RKO (cell line): ENCODE measurements around the gene PARP4.
A peak's percentile ranks its signal among the peaks of the same experiment; 100 is the strongest.
"Not testable (repeated sequence)": the region's sequence is repeated elsewhere in the genome, so short reads cannot be mapped to it uniquely, and the experiment has no call there.

Experiments used
- DNase-seq: peaks from one replicate; pipeline ENCODE4 v3.0.0-alpha.2; 2016; ENCODE audit warnings: low spot score

The PARP4 gene

DNA sequence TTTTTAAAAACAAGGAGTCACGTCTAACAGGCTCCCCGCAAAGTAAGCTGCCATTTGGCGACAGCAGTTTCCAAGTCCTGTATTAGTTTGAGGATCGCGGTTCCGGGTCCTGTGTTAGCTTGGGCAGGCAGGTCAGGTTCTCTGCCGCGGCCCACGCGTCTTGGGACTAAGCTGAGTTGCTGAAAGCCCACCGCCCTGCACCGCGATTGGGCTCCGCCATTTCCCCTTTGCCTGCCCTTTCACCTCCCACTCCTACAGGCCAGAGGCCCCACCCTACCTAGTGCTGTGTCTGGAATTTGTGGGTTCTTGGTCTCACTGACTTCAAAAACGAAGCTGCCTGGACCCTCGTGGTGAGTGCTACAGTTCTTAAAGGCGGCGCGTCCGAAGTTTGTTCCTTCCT, 6.8 kb downstream of the PARP4 start:
- no peak for DNase-seq

DNA sequence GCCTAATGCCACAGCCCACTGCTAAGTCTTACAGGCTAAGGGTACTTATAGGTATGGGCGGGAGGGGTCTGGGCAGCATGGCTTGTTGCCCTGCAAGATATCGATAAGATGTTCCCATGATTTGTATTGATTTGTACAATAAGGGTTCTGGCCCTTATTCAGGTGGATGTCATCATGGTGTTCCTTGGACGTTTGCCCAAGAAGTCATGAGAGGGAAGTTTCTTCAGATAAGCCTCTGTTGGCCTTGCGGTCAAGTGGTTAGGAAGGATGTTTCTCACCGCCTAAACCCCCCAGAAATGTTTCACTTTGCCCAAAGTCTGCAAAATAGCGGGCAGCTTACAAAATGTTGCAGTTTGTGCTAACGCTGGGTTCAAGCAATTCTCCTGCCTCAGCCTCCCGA, 7.3 kb downstream of the PARP4 start:
- no peak for DNase-seq

DNA sequence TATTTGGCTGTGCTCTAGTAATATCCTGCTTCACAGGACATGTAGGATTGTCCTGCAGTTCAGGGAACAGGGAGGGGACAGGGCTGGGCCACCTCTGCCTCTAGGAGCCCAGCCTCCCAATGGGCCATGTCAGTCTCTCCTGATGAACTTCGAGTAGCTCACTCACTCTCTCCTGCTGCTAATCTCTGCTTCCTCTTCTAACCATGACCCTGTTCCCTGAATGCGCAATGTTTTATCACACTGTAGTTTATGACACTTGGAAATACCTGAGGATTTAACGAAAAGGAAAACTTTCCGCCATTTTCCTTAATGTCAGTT, 9.2 kb downstream of the PARP4 start:
- no peak for DNase-seq

DNA sequence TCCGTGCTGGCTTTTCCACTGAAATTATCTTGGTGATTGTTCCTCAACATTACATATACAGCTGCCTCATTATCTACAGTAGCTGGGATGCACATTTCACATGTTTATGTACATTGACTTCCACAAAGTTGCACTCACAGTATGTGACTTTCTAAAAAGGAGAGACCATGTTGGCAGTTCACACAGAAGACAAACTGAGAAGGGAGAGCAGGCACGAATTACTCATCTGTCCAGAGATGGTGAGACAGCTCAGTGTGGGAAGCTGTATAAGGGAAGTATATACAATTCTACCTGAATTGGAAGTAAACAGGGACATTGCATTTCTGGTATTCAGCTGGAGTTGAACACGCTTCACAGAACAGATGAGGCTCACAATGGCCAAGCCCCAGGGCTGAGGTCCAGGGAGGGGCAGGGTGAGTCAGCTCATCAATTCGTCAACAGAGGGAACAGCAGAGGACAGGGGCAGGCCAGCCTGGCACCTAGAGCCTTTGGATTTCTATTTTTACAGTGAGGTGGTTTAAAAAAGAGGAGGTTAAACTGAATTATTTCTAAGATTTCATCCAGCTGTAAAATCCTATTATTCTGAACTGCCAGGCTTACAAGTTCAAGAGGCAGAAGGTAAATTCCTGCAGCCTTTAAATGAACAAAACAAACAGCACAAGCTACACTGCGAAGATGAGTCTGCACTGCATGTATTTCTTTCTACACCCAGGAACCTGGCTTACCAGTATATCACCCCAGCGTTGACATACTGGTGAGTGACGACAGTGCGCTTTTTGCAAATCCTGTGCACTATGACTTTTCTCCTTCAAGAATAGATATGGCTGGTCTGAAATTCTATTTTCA, 9.8 kb downstream of the PARP4 start:
- peak; percentile 14 for DNase-seq

DNA sequence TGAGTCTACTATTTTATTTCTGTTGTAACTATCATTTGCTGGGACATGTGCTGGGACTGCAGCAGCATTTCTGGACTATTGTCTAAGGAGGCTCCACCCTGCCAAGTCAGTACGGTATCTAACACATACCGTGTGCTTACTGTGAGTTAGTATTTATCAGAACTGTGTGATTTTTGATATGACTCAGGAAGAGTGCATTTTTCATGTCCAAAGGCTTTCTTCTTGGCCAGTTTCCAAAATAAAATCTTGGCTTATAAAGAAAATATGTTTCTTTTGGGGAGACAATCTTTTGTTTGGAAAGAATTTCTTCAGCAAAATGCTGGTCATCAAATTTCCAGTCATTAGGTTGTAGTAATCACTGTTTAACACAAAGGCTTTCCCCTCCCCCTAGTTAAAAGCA, 11.6 kb downstream of the PARP4 start:
- peak; percentile 14 for DNase-seq

DNA sequence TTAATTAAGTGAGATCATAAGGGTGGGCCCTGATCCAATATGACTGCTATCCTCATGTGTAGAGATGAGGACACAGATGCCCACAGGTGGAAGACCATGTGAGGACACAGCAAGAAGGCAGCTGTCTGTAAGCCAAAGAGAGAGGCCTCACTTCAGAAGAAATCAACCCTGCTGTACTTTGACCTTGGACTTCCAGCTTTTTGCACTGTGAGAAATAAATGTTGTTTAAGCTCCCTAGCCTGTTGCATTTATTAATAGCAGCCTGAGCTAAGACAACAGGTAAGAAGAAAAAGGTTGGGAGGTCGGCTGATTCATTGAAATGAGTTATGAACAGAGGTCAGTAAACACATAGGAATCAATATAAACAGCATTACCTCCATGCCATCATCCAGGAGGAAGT, 14.8 kb downstream of the PARP4 start:
- no peak for DNase-seq

DNA sequence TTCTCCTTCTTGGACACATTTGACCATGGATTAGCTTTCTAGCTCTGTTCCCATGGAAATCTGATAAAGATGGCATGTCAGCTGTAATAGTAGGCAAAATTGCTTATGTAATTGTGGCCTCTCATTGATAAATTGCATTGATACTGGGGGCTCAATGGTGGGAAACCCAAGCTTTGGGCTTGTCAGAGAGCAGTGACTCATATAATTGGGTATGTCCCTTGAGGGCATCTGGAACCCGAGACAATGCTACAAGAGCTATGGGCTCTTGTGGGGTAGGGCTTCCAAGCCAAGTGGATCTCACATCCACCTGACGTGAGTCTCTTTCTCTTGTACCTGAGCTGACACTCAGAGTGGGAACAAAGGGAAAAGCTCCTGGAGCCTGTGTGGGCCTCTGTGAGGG, 16.3 kb downstream of the PARP4 start:
- not testable (repeated sequence) for DNase-seq

DNA sequence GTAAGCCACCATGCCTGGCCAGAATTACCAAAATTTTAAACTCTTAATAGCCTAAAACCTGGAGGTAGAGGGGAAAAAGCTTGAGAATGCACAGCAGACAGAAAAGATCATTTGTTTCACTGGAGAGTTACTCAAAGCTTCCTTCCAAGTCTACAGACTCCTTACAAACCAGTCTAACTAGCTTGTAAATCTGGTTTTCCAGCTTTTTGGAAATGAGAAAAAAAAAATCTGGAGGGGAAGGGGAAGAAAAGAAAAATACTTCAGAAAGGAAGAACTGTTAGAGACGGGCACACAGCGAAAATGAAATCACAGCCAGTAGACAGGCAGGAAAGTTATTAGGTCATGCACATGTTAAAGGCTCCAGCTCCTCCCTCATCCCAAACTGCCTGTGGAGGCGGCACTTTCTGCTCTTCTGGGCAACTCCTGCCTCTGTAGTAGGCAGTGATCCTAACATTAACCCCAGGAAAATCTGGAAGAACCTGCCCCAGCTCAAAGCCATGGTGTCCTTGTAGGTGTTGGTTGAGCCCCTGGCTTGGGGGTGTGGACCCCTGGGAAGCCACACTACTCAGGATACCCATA, 17.3 kb downstream of the PARP4 start:
- no peak for DNase-seq

DNA sequence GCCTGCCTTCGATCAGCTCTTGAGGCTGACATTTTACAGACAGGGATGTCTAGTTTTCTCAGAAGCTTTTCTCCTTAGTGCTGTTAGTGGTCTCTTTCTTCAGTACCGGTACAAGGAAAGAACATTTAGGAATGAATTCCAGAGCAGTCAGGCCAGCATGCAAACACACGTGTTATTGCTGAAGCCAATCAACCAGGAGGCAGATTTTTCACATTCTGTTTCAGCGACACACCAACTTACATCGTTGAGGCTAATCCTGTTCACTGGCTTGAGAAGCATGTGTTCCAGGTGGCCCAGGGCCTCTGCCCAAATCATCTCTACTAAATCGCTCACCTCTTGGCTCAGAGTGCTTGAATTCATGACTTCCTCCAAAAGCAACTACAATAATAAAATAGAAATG, 19.2 kb downstream of the PARP4 start:
- DNase-seq, result no peak

DNA sequence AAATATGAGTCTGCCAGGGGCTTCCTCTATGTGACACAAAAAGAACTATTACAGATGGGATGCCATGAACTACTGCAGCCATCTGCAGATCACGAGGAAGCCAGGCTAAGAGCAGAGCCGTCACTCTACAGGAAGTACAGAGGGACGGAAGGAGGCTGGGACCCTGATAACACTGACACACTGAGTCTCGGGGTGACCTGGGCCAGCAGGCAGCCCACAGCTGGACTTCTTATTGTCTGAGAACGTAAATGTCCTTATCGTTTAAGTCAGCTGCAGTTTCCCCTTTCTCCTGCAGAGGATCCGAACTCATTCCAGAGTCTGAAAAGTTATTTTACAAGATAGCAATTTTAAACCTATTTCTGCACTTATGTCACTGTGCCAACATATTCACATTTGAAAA, 20.7 kb downstream of the PARP4 start:
- no peak for DNase-seq

DNA sequence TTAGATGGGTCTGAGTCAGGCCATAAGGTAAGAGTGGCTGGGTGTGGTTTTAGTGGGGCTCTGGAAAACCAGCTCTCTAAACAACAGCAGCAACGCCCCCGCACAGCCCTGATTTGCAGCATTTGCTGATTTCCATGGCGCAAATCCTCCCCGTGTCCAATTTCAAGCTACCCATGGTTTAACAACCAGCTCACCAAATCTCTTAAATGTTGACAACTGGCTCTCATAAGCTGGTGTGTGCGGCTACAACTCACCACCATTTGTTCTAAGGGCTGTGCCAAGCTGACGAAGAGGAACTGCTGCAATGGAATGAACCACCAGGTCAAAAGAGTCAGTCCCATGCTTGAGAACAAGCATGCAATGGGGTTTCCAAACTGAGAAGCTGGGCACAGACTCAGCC, 22.9 kb downstream of the PARP4 start:
- no peak for DNase-seq

DNA sequence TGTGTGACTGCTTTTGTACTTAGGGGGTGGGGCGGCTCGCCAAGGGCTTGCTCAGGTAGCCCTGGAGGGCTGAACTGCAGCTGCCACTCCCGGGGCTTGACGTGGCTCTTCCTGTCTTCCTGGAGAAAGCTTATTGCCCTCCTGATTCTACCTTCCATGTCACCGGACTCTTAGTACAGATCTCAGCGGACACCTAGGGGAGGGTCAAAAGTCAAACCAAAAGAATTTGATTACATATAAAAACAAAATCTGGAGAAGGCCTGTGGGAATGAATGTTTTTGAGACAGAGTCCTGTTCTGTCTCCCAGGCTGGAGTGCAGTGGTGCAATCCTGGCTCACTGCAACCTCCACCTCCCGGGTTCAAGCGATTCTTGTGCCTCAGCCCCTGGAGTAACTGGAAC, 24.5 kb downstream of the PARP4 start:
- DNase-seq, result not testable (repeated sequence)

DNA sequence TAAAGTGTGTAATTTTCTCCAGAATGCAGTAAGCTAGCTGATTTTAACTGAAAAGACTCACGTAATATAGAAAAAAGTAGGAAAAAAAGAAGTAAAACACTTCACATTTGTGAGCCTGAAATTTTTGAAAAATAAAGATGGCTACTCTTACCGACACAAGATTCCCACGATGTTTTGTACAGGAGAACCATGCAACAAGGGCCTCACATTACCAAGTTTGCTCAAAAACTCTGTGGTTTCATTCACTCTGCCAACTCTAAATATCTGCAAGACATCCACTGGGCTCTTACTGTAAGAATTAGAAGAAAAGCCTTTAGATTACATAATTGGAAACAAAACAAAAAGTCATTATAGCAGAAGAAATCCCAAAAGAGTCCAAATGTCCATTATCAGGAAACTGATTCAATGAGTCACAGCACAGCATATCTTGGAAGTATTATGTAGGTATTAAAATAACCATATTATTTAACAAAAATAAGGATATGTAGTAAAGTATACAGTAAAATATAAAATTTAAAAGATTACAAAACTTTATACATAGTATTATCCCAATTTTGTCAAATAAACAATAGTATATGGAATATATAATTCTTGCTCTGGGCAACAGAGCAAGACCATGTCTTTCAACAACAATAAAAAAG, 26.4 kb downstream of the PARP4 start:
- DNase-seq, result not testable (repeated sequence)

DNA sequence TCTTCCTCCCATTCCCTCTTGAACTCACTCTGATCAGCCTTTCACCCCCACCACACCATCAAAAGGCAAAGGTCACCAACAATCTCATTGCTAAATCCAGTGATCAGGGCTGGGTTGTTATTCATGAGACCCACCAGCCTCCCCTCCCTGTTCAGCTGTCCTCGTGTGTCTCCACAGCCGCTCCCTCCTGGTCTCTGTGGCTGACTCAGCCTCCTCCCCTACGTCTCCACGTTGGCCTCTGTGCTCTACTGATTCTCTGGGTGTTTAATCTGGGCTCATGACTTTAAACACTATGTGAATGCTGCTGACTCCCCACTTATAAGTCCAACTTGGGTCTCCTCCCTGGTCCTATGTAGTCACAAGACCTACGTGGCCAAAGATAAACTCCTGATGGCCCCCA, 38.9 kb downstream of the PARP4 start:
- DNase-seq, result no peak

DNA sequence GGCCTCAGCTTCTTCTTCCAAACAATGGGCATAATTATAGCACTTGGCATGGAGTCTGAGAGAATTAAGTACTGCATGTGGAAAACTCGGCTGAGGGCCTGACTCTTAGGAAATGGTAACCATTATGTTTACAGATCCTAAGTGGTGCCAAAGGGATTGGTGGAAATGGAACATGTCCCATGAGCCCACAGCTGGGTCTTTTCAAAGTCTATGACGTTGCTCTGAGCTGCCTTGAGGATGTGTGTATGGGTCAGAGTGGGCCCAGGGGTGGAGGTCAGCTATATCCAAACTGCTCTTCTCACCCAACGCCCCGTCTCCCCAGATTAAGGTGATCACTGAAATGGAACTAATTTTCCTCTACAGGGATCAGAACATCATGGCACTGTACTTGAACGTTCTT, 40.4 kb downstream of the PARP4 start:
- not testable (repeated sequence) for DNase-seq

DNA sequence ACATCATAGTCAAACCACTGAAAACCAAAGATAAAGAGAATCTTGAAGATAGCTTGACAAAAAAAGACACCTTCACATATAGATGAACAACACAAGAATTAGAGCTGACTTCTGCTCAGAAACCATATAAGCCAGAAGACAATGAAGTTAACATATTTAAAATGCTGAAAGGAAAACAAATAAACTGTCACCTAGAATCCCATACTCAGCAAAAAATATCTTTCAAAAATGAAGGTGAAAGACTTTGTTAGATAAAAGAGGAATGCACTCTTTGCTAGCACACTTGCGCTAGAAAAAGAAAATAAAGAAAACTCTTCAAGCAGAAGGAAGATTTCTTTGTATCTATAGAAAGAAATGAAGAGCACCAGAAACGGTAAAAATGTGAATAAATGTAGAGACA, 49.5 kb downstream of the PARP4 start:
- no peak for DNase-seq

DNA sequence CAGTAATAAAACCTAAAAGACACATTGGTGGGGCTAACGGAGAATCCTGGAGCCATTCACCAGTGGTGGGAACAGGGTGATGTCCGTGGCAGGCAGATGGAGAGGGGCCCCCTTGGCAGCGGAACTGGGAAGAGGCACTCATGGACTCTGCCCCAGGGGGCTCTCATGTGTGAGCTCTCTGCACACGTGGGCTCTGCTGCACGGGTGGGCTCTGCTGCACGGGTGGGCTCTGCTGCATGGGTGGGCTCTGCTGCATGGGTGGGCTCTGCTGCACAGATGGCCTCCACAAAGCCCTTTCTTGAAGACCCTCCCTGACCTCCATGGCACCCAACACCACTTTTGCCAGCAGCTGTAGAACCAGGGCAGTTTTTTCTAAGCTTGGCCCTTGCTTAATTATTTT, 52.3 kb downstream of the PARP4 start:
- no peak for DNase-seq

DNA sequence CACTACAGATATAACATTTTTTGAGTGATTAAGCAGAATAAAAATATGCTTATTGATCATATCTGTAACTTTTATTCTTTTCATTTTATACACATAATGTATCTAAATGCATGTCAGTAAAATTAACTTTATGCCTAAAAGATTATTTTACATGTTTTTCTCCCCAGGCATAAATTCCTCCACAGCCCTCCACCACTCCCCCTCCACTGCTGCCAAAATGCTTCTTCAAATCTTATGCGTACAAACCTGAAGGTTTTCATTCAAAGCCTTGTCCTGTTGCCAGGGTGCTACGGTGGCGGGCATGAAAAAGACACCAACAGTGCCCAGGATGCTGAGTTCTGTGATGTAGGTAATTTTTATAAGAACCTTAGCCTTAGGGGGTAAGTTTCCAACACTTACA, 52.9 kb downstream of the PARP4 start:
- DNase-seq, result no peak

DNA sequence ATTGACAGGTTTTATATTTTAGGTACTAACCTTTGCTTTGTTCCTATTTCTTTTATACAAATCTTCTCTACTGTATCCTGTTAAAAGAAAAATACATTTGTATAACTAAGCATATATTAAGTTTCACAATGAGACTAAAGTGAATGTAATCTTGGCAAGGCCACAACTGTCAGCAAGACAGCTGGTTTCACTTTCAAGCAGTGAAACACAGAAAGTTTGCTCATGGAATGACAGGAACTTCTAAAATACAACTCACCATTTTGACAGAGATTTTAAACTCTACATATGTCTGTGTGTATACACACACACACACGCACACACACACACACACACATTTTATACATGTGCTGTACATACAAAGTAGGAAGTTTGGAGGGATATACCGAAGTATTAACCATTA, 53.3 kb downstream of the PARP4 start:
- no peak for DNase-seq

DNA sequence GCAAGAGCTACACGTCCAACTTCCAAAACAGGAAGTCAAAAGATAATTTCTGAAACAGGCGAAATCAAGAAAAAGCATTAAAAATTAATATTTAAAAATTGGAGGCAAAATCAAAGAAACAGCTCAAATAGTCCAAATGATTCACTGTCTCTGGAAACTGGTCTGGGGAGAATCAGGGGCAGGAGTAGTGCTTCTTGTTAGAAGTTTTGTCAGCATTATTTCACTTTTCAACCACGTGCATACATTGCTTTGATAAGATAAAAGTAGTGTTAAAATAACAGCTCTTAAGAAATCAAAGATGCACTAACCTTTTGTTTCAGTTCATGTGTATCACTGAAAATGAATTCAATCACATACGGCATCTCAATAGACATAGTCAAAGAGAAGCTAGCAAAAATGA, 53.8 kb downstream of the PARP4 start:
- no peak for DNase-seq

DNA sequence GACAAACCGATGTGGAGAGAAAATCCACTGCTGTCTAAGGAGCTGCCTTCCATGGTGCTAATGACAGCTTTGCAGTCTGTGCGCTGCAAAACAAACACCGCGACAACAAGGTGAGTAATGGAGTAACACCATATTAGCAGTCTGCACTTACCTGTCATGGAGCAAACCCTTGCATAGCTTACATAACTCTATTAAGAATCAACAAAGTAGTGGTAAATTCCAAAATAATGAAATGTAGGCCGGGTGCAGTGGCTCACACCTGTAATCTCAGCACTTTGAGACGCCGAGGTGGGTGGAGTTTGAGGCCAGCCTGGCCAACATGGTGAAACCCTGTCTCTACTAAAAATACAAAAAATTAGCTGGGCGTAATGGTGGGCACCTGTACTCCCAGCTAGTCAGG, 56.2 kb downstream of the PARP4 start:
- DNase-seq, result no peak

DNA sequence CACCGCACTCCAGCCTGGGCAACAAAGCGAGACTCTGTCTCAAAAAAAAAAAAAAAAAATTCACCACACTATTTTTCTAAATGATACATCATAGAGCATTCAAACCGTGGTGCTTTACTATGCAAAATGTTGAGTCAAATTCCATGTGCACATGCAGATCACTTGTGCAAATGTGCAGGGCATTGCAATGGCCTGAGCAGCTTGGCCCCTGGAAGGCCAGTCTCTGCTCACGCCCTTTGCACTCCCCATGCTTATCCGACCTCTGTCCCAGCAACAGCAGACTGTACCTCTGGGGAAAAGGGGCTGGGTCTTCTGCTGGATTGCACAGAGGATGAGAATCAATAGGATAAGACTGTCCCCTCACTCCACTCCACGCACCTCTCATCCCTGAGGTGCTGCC, 58.5 kb downstream of the PARP4 start:
- DNase-seq, result no peak

DNA sequence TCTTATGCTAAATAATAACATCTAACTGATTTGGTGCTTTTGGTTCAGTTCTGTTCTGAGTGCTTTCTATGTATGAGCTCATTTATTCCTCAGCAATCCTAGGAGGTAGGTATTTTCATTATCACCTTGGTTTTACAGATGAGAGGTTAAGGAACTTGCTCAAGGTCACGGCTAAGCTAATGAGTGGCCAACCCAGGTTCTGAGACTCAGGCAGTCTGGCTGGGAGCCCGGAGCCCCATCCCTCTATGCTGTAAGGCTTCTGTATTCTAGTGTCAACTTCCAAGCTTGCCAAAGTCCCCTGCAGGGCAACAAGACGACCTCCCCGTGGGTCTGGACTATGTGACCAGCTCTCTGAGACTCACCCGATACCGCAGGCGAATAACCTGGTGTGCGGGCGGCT, 60.5 kb downstream of the PARP4 start:
- no peak for DNase-seq

DNA sequence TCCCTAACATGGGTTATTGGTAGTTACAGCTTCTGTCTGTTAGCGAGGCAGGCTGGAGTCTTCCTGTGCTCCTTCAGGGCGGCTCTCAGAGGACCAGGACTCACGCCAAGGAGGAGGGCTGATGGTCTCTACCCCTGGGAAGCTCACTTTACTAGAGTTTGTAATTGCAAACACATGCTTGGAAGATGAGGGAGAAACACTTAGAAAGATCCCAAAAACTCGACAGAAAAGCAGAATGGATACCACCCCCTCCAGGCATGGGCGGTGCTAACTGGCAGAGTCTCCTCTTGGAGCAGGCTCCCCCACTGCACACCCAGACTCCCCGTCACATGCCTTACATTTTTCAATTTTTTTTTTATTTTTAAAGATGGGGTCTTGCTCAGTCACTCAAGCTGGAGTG, 62.0 kb downstream of the PARP4 start:
- no peak for DNase-seq
